Smooth muscle cell (in vitro differentiated cells): ENCODE results near the gene TRIM77. TPM values are rescaled to one million over a fixed set of nuclear protein-coding genes. Genes with fewer than 3 reads are reported as not detected.
"Not testable (repeated sequence)": the region's sequence is repeated elsewhere in the genome, so short reads cannot be mapped to it uniquely, and the experiment has no call there.

ENCODE experiments used
- DNase-seq: peaks from one replicate; lab custom pipeline; 2025; ENCODE audit not compliant: unreplicated experiment; lab: John Stamatoyannopoulos, UW
- H2AFZ ChIP-seq: fragments of 200-600 bp; sonication (generic); 2 replicates; pipeline ENCODE4 v1.6.0; 2016; ENCODE audit warnings: antibody characterized with exemption, low read depth, mild to moderate bottlenecking
- H3F3A ChIP-seq: fragments of 200-600 bp; sonication (generic); 2 replicates; pipeline ENCODE4 v1.6.0; 2017; ENCODE audit warnings: antibody characterized with exemption, low read depth
- H3K27ac ChIP-seq: fragments of 200-600 bp; sonication (generic); 2 replicates; pipeline ENCODE4 v1.5.1; 2016; ENCODE audit warnings: low read depth, mild to moderate bottlenecking
- H3K27me3 ChIP-seq: fragments of 200-600 bp; sonication (generic); 2 replicates; pipeline ENCODE4 v1.6.1; 2016; ENCODE audit warnings: low read depth, mild to moderate bottlenecking
- H3K36me3 ChIP-seq: fragments of 200-600 bp; sonication (generic); 2 replicates; pipeline ENCODE4 v1.5.1; 2016; ENCODE audit warnings: low read depth
- H3K4me1 ChIP-seq: fragments of 200-600 bp; sonication (generic); 2 replicates; pipeline ENCODE4 v1.5.1; 2016; ENCODE audit warnings: low read depth
- H3K4me2 ChIP-seq: fragments of 200-600 bp; sonication (generic); 2 replicates; pipeline ENCODE4 v1.6.0; 2016; ENCODE audit warnings: mild to moderate bottlenecking
- H3K4me3 ChIP-seq: fragments of 200-600 bp; sonication (generic); 2 replicates; pipeline ENCODE4 v1.5.1; 2016; ENCODE audit warnings: mild to moderate bottlenecking
- H3K79me2 ChIP-seq: fragments of 200-600 bp; sonication (generic); 2 replicates; pipeline ENCODE4 v1.6.0; 2016; ENCODE audit warnings: low read depth, mild to moderate bottlenecking
- H3K9ac ChIP-seq: fragments of 200-600 bp; sonication (generic); 2 replicates; pipeline ENCODE4 v1.6.0; 2016; ENCODE audit warnings: low read depth
- H3K9me3 ChIP-seq: fragments of 200-600 bp; sonication (generic); replicated peaks from 2 replicates; pipeline ENCODE4 v1.5.1; 2016; ENCODE audit warnings: low read depth
- H4K20me1 ChIP-seq: fragments of 200-600 bp; sonication (generic); 2 replicates; pipeline ENCODE4 v1.6.0; 2016; ENCODE audit warnings: low read depth
- WGBS: methylation state at CpG from one replicate; pipeline ENCODE4 v1.1.7; 2016; ENCODE audit warnings: low lambda C conversion rate; 5-methylcytosine and 5-hydroxymethylcytosine counted together
- polyA plus RNA-seq: library from polyadenylated mRNA; unstranded; fragments of >200 nt; fragmentation: Nextera tagmentation; extraction: Ambion mirVana; gene quantifications from 2 replicates; pipeline ENCODE4 v1.2.1, GENCODE V29; 2016
- small RNA-seq: library from RNA; depleted of rRNA; stranded (forward); fragments of <200 nt; gene quantifications from one replicate; pipeline ENCODE3, GENCODE V24; 2014
- total RNA-seq: library from RNA; depleted of rRNA; stranded (reverse); fragments of >200 nt; gene quantifications from 2 replicates; pipeline ENCODE4 v1.2.3, GENCODE V29; 2014
- TF ChIP-seq, protein P1 (sequence below): fragments of 200-600 bp; sonication (generic); IDR thresholded peaks from 2 replicates; pipeline ENCODE4 v1.5.1; 2017; ENCODE audit warnings: borderline replicate concordance, mild to moderate bottlenecking, antibody characterized with exemption; ENCODE audit not compliant: insufficient read depth, poor library complexity, severe bottlenecking

TRIM77 gene
- total and polyA plus RNA-seq, 2 experiments from 2014 or later, result not detected

DNA sequence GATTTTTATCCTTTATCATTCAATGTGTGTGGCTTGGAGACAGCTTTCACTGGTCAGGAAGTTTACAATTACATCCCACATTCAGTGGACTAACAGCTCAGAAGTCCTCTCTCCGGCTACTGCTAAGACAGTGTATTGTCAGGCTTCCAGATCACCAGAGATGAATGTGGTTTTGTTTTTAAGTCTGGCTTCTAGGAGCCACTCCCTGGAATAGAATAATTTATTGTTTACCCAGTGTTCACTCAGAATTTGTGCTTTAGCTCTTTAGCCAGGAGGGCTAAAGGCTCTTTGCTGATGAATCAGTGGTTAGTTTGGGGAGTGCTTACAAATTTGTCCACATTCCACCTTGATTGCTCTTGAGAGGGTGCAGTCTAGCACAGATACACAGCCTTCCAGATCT is 26.5 kb downstream of the TRIM77 start:
- Histone ChIP-seq H3K4me1 (no peaks in the 10 kb centered on the region), H3K79me2 (no peaks in the 10 kb centered on the region), H3K27ac (no peak overlapping the region), H2AFZ (no peak overlapping the region), H3K27me3 (no peaks in the 10 kb centered on the region), H3F3A (no peaks in the 10 kb centered on the region), H3K4me2 (no peak overlapping the region), H3K9ac (no peak overlapping the region), H3K9me3 (no peaks in the 10 kb centered on the region), H3K4me3 (no peak overlapping the region), H4K20me1 (no peaks in the 10 kb centered on the region), H3K36me3 (no peaks in the 10 kb centered on the region)
- TF ChIP-seq, protein P1, sequence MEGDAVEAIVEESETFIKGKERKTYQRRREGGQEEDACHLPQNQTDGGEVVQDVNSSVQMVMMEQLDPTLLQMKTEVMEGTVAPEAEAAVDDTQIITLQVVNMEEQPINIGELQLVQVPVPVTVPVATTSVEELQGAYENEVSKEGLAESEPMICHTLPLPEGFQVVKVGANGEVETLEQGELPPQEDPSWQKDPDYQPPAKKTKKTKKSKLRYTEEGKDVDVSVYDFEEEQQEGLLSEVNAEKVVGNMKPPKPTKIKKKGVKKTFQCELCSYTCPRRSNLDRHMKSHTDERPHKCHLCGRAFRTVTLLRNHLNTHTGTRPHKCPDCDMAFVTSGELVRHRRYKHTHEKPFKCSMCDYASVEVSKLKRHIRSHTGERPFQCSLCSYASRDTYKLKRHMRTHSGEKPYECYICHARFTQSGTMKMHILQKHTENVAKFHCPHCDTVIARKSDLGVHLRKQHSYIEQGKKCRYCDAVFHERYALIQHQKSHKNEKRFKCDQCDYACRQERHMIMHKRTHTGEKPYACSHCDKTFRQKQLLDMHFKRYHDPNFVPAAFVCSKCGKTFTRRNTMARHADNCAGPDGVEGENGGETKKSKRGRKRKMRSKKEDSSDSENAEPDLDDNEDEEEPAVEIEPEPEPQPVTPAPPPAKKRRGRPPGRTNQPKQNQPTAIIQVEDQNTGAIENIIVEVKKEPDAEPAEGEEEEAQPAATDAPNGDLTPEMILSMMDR, result no peak
- no peak for DNase-seq
- 13% methylated on average over 1 of the region's 1 CpG for WGBS

DNA sequence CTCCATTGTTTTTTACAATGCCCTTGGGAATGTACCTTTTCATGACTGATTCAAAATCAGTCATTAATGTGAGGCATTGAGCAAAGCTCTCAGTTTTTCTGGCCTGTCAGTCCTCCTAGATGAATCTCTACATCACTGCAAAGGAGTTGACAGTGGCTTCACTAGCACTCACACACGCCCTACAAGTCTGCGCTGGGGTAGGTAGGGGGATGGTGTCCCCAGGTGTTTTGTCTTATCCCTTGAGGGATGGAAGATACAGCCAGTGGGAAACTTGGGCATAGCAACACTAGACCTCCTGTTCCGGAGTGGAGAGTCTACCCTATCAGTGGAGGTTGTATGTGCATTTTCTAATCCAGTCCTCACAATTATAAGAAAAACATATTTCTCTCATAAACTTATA is 27.0 kb downstream of the TRIM77 start:
- Histone ChIP-seq H3K9me3 (no peaks in the 10 kb centered on the region), H3F3A (no peaks in the 10 kb centered on the region), H3K27me3 (no peaks in the 10 kb centered on the region), H3K9ac (no peak overlapping the region), H3K4me2 (no peak overlapping the region), H3K4me3 (no peak overlapping the region), H2AFZ (no peak overlapping the region), H3K4me1 (no peaks in the 10 kb centered on the region), H3K27ac (no peak overlapping the region), H4K20me1 (no peaks in the 10 kb centered on the region), H3K79me2 (no peaks in the 10 kb centered on the region), H3K36me3 (no peaks in the 10 kb centered on the region)
- 77% methylated on average over 3 of the region's 3 CpGs for WGBS
- TF ChIP-seq, protein P1, result no peak
- DNase-seq, result no peak

DNA sequence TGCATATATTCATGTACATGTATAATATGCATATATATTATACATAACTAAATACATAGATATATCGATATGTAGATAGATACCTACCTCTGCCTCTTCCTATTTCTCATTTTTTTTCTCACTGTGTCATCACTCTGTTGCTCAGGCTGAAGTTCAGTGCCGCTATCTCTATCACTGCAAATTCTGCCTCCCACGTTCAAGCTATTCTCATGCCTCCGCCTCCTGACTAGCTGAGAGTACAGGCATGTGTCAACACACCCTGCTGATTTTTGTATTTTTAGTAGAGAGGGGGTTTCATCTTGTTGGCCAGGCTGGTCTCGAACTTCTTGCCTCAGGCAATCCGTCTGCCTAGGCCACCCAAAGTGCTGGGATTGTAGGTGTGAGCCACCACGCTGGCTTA is 31.3 kb downstream of the TRIM77 start:
- not testable (repeated sequence) for H3K9me3 ChIP-seq, H2AFZ ChIP-seq, H3K4me1 ChIP-seq, H3K4me3 ChIP-seq, H3K27me3 ChIP-seq, H3K79me2 ChIP-seq, H3K9ac ChIP-seq, H3F3A ChIP-seq, H3K36me3 ChIP-seq, H4K20me1 ChIP-seq, H3K4me2 ChIP-seq, DNase-seq, H3K27ac ChIP-seq
- 88% methylated on average over 7 of the region's 7 CpGs for WGBS

DNA sequence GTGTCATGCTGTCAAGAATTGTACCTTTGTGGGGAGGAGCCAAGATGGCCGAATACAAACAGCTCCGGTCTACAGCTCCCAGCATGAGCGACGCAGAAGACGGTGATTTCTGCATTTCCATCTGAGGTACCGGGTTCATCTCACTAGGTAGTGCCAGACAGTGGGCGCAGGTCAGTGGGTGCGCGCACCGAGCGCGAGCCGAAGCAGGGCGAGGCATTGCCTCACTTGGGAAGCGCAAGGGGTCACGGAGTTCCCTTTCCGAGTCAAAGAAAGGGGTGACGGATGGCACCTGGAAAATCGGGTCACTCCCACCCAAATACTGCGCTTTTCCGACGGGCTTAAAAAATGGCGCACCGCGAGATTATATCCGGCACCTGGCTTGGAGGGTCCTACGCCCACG is 34.1 kb downstream of the TRIM77 start:
- not testable (repeated sequence) for H3K79me2 ChIP-seq, DNase-seq, H3K9me3 ChIP-seq, H3K27me3 ChIP-seq, H3K4me3 ChIP-seq, H3K4me1 ChIP-seq, H2AFZ ChIP-seq, H3K4me2 ChIP-seq, H3F3A ChIP-seq, H3K36me3 ChIP-seq, H4K20me1 ChIP-seq, H3K9ac ChIP-seq, H3K27ac ChIP-seq
- 82% methylated on average over 28 of the region's 28 CpGs for WGBS

DNA sequence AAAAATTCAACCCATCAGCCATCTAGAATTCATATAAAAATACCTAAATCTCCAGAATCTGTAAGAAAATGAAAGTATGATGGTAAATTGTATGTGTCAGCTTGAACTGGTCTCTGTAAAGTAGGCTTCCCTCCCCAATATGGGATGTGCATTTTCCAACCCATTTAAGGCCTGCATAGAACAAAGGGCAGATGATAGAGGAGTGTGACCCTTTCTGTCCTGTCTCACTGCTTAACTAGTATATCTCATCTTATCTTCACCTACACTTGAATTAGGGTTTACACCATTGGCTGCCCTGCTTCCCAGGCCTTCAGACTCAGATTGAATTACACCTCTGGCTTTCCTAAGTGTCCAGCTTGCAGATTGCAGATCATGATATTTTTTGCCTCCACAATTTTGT is 40.7 kb downstream of the TRIM77 start:
- H3K36me3 ChIP-seq, H3K27ac ChIP-seq: not testable (repeated sequence)

More for the DNA sequence above, 40.7 kb downstream of the TRIM77 start:
- DNase-seq, H3K79me2 ChIP-seq, H4K20me1 ChIP-seq, H3K4me3 ChIP-seq, H3F3A ChIP-seq, H3K9ac ChIP-seq, H3K9me3 ChIP-seq, H3K4me1 ChIP-seq, H3K4me2 ChIP-seq, H3K27me3 ChIP-seq, H2AFZ ChIP-seq: not testable (repeated sequence)

Small RNA genes within 50 kb of the gene (small RNA-seq; reads per million reads assigned to genes)
- gene AP003122.3, result not detected

Other genes with a start within 250 kb of the TRIM77 start
- gene NOX4, start 218.9 kb upstream of the TRIM77 start, total RNA-seq, result 10.7 and 31.9 TPM in 2 replicates
- gene NOX4, start 218.9 kb upstream of the TRIM77 start, polyA plus RNA-seq, result 7.3 and 14.2 TPM in 2 replicates
- not detected in 2 replicates for gene TRIM49, start 98.3 kb downstream of the TRIM77 start, total RNA-seq
- gene TRIM49, start 98.3 kb downstream of the TRIM77 start, polyA plus RNA-seq, result not detected in 2 replicates
- not detected in 2 replicates for gene TRIM64B, start 168.2 kb downstream of the TRIM77 start, total RNA-seq
- 0.06 TPM in 1 of 2 replicates, not detected in the other for gene TRIM64B, start 168.2 kb downstream of the TRIM77 start, polyA plus RNA-seq
- not detected in 2 replicates for gene TRIM49D1, start 211.9 kb downstream of the TRIM77 start, total RNA-seq
- not detected in 2 replicates for gene TRIM49D1, start 211.9 kb downstream of the TRIM77 start, polyA plus RNA-seq
- gene TRIM49D2, start 213.8 kb downstream of the TRIM77 start, total RNA-seq, result not detected in 2 replicates
- gene TRIM49D2, start 213.8 kb downstream of the TRIM77 start, polyA plus RNA-seq, result not detected in 2 replicates